ENCODE measurements around the gene SIPA1L3. TPM values are rescaled to one million over a fixed set of nuclear protein-coding genes. Genes with fewer than 3 reads are reported as not detected.

The SIPA1L3 gene
- total RNA-seq, 1 experiment from 2014 or later = 19.9 TPM

- POLR2A ChIA-PET (ENCODE audit: low non-redundant PET) = no interaction called here
- Histone ChIP-seq H3K27ac (ENCODE audit: low read depth, low read length, poor library complexity, severe bottlenecking) (no peak overlapping the region), H3K27me3 (replicated peaks; ENCODE audit: insufficient read depth, low read depth, low read length, poor library complexity) (no peaks in the 10 kb centered on the region), H3K4me1 (ENCODE audit: insufficient read depth, low read length, poor library complexity, severe bottlenecking) (no peaks in the 10 kb centered on the region), H3K9me3 (ENCODE audit: low read depth, low read length, poor library complexity, severe bottlenecking) (peaks cover 7% of the 10 kb centered on the region), H3K36me3 (ENCODE audit: insufficient read depth, low read length, poor library complexity, severe bottlenecking) (no peaks in the 10 kb centered on the region), H3K4me3 (ENCODE audit: low read depth, low read length, poor library complexity, severe bottlenecking) (no peak overlapping the region)
- intact Hi-C loops (cut with micrococcal nuclease; ENCODE audit: unreplicated experiment) = no loop called here
- no peak for DNase-seq (ENCODE audit: low spot score)
- CTCF ChIA-PET = no interaction called here
- BruUV-seq (replicated peaks) = no TSS peak
- TF ChIP-seq EZH2 (IDR thresholded peaks at IDR 0.05; ENCODE audit: borderline replicate concordance, low read depth, low read length, poor library complexity, severe bottlenecking) = no peak
Measured at GRCh38 chr19:37961198-37961597, 54.2 kb downstream of the SIPA1L3 start.

- TF ChIP-seq EZH2 (IDR thresholded peaks at IDR 0.05; ENCODE audit: borderline replicate concordance, low read depth, low read length, poor library complexity, severe bottlenecking) = no peak
- TF ChIP-seq, protein P1, sequence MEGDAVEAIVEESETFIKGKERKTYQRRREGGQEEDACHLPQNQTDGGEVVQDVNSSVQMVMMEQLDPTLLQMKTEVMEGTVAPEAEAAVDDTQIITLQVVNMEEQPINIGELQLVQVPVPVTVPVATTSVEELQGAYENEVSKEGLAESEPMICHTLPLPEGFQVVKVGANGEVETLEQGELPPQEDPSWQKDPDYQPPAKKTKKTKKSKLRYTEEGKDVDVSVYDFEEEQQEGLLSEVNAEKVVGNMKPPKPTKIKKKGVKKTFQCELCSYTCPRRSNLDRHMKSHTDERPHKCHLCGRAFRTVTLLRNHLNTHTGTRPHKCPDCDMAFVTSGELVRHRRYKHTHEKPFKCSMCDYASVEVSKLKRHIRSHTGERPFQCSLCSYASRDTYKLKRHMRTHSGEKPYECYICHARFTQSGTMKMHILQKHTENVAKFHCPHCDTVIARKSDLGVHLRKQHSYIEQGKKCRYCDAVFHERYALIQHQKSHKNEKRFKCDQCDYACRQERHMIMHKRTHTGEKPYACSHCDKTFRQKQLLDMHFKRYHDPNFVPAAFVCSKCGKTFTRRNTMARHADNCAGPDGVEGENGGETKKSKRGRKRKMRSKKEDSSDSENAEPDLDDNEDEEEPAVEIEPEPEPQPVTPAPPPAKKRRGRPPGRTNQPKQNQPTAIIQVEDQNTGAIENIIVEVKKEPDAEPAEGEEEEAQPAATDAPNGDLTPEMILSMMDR (conservative IDR thresholded peaks at IDR 0.05; ENCODE audit: low read depth, low read length) = no peak
- POLR2A ChIA-PET (ENCODE audit: low non-redundant PET) = no interaction called here
- CTCF ChIA-PET = no interaction called here
- Histone ChIP-seq H3K27me3 (replicated peaks; ENCODE audit: insufficient read depth, low read depth, low read length, poor library complexity) (no peaks in the 10 kb centered on the region), H3K9me3 (ENCODE audit: low read depth, low read length, poor library complexity, severe bottlenecking) (peaks cover 7% of the 10 kb centered on the region), H3K36me3 (ENCODE audit: insufficient read depth, low read length, poor library complexity, severe bottlenecking) (no peaks in the 10 kb centered on the region), H3K4me1 (ENCODE audit: insufficient read depth, low read length, poor library complexity, severe bottlenecking) (no peaks in the 10 kb centered on the region), H3K4me3 (ENCODE audit: low read depth, low read length, poor library complexity, severe bottlenecking) (no peak overlapping the region), H3K27ac (ENCODE audit: low read depth, low read length, poor library complexity, severe bottlenecking) (no peak overlapping the region)
- intact Hi-C loops (cut with micrococcal nuclease; ENCODE audit: unreplicated experiment) = no loop called here
- no TSS peak for BruUV-seq (replicated peaks)
- no peak for DNase-seq (ENCODE audit: low spot score)
Measured at GRCh38 chr19:37963190-37963936, 56.4 kb downstream of the SIPA1L3 start.

- no TSS peak for BruUV-seq (replicated peaks)
- H3K4me1 ChIP-seq (ENCODE audit: insufficient read depth, low read length, poor library complexity, severe bottlenecking) = no peaks in the 10 kb centered on the region
- DNase-seq (ENCODE audit: low spot score) = no peak
- CTCF ChIA-PET = no interaction called here
- TF ChIP-seq EZH2 (IDR thresholded peaks at IDR 0.05; ENCODE audit: borderline replicate concordance, low read depth, low read length, poor library complexity, severe bottlenecking) = no peak
- TF ChIP-seq, protein P1 (conservative IDR thresholded peaks at IDR 0.05; ENCODE audit: low read depth, low read length) = no peak
- POLR2A ChIA-PET (ENCODE audit: low non-redundant PET) = no interaction called here
- H3K4me3 ChIP-seq (ENCODE audit: low read depth, low read length, poor library complexity, severe bottlenecking) = no peak overlapping the region
- H3K27me3 ChIP-seq (replicated peaks; ENCODE audit: insufficient read depth, low read depth, low read length, poor library complexity) = no peaks in the 10 kb centered on the region
- H3K9me3 ChIP-seq (ENCODE audit: low read depth, low read length, poor library complexity, severe bottlenecking) = peaks cover 7% of the 10 kb centered on the region
- no peak overlapping the region for H3K27ac ChIP-seq (ENCODE audit: low read depth, low read length, poor library complexity, severe bottlenecking)
- H3K36me3 ChIP-seq (ENCODE audit: insufficient read depth, low read length, poor library complexity, severe bottlenecking) = no peaks in the 10 kb centered on the region
- intact Hi-C loops (cut with micrococcal nuclease; ENCODE audit: unreplicated experiment) = no loop called here
Measured at GRCh38 chr19:37964109-37964508, 57.1 kb downstream of the SIPA1L3 start.

DNA sequence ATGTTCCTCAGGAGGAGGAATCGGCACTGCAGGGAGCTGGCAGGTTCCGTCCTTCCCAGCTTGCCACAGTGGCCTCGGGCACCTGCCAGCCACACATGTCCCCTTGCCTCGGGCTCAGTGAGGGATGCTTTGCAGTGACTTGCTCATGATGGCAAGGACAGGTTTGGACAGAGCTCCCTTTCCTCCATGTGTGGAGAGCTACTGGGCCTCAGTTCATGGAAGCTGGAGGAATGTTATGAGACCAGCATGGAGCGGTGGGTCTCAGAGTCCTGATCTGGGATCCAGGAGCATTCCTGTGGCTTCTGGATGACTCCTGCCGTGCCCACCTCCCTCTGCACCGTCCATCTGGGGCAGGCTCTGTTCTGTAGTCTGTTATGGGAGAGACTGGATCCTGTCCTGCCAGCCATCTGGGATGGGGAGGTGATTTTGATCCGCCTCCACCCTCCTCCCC is 59.2 kb downstream of the SIPA1L3 start:
- Histone ChIP-seq H3K36me3 (ENCODE audit: insufficient read depth, low read length, poor library complexity, severe bottlenecking) (no peaks in the 10 kb centered on the region), H3K27me3 (replicated peaks; ENCODE audit: insufficient read depth, low read depth, low read length, poor library complexity) (no peaks in the 10 kb centered on the region), H3K27ac (ENCODE audit: low read depth, low read length, poor library complexity, severe bottlenecking) (no peak overlapping the region), H3K4me3 (ENCODE audit: low read depth, low read length, poor library complexity, severe bottlenecking) (no peak overlapping the region), H3K4me1 (ENCODE audit: insufficient read depth, low read length, poor library complexity, severe bottlenecking) (no peaks in the 10 kb centered on the region), H3K9me3 (ENCODE audit: low read depth, low read length, poor library complexity, severe bottlenecking) (peaks cover 12% of the 10 kb centered on the region)
- intact Hi-C loops (cut with micrococcal nuclease; ENCODE audit: unreplicated experiment) = no loop called here
- DNase-seq (ENCODE audit: low spot score) = no peak
- CTCF ChIA-PET = no interaction called here
- no TSS peak for BruUV-seq (replicated peaks)
- POLR2A ChIA-PET (ENCODE audit: low non-redundant PET) = no interaction called here
- TF ChIP-seq, protein P1 (conservative IDR thresholded peaks at IDR 0.05; ENCODE audit: low read depth, low read length) = no peak
- TF ChIP-seq EZH2 (IDR thresholded peaks at IDR 0.05; ENCODE audit: borderline replicate concordance, low read depth, low read length, poor library complexity, severe bottlenecking) = no peak

Measured in A673 (cell line).